ENCODE measurements around the gene AQP12B. TPM values are rescaled to one million over a fixed set of nuclear protein-coding genes. Genes with fewer than 3 reads are reported as not detected.

The AQP12B gene
- total and polyA plus RNA-seq, 10 of the 15 experiments (the other 5 are each of a cell fraction or from before 2014, with no cell fraction given) = not detected

- H3K27me3 ChIP-seq (replicated peaks in 1 of 2; ENCODE audit: control insufficient read depth in 2 of 2, insufficient read depth in 2 of 2, low read length in 1 of 2) = peaks cover 0 to 2% of the 10 kb centered on the region in 2 experiments; a peak in 1 of 4 replicates
- in situ Hi-C loops (cut with MboI) = no loop called here
- no peak overlapping the region for H3K9ac ChIP-seq (ENCODE audit: control insufficient read depth, insufficient read depth, low read length)
- FAIRE-seq (no peak), DNase-seq (ENCODE audit: low read depth, low spot score) (no peak), ATAC-seq (no peak)
- no peak overlapping the region for H3K4me3 ChIP-seq
- ChIA-PET SMC1A (ENCODE audit: uncharacterized antibody, unreplicated experiment) (no interaction called here), POLR2A (no interaction called here), CTCF (no interaction called here), RAD21 (ENCODE audit: unreplicated experiment) (no interaction called here)
- 64% methylated on average over 29 of the region's 30 CpGs for WGBS (ENCODE audit: insufficient coverage, insufficient replicate concordance, low lambda C conversion rate, missing lambda C conversion rate)
- no peaks in the 10 kb centered on the region for H3K9me3 ChIP-seq (replicated peaks; ENCODE audit: control insufficient read depth, insufficient read depth, low read length)
- TF ChIP-seq RFX5 (IDR thresholded peaks at IDR 0.05; ENCODE audit: low read depth, low read length) (no peak), SMARCA5 (IDR thresholded peaks at IDR 0.05) (no peak), HDAC2 (IDR thresholded peaks at IDR 0.05) (no peak), DPF2 (IDR thresholded peaks at IDR 0.05) (no peak), RAD51 (IDR thresholded peaks at IDR 0.05) (no peak), ZSCAN29 (IDR thresholded peaks at IDR 0.05) (no peak), NR2C1 (IDR thresholded peaks at IDR 0.05) (no peak), ESRRA (IDR thresholded peaks at IDR 0.05; ENCODE audit: low read length) (no peak), CBX3 (IDR thresholded peaks at IDR 0.05; ENCODE audit: borderline replicate concordance, low read depth) (no peak)
- H3K79me2 ChIP-seq (ENCODE audit: control insufficient read depth, insufficient read depth, low read length) = no peaks in the 10 kb centered on the region
- intact Hi-C loops (cut with micrococcal nuclease; ENCODE audit: unreplicated experiment) = loop anchor here (10.0 kb wide), 1 partner anchor 187 kb away; no protein-coding TSS in a partner anchor
- H4K20me1 ChIP-seq (ENCODE audit: control insufficient read depth, insufficient read depth) = no peaks in the 10 kb centered on the region
- H2AFZ ChIP-seq (ENCODE audit: control insufficient read depth, low read depth, low read length) = no peak overlapping the region
- no peak overlapping the region for H3K4me2 ChIP-seq (ENCODE audit: control insufficient read depth, insufficient read depth)
- no peaks in the 10 kb centered on the region for H3K4me1 ChIP-seq (ENCODE audit: control insufficient read depth, insufficient read depth, low read length)
- H3K27ac ChIP-seq (ENCODE audit: control insufficient read depth, insufficient read depth) = no peak overlapping the region
- BruUV-seq (replicated peaks) = no TSS peak
- no peaks in the 10 kb centered on the region for H3K36me3 ChIP-seq (ENCODE audit: control insufficient read depth in 2 of 2, insufficient read depth in 2 of 2, low read length in 1 of 2)
Measured at GRCh38 chr2:240701736-240702639, 19.3 kb upstream of the AQP12B start.
